HEK293 (cell line): ENCODE measurements around the gene BORCS5.

Source experiments
- CTCF ChIA-PET: fragments of 350-600 bp; formaldehyde crosslinking; extraction: SDS; loops from one replicate; lab custom pipeline; 2021; ENCODE audit warnings: antibody characterized with exemption; lab: Yijun Ruan, JAX
- POLR2A ChIA-PET: fragments of 300-600 bp; formaldehyde crosslinking; extraction: SDS; loops from one replicate; lab custom pipeline; 2020; ENCODE audit warnings: antibody characterized with exemption, inconsistent platforms; lab: Yijun Ruan, JAX
- H3K27ac ChIP-seq: fragments of 200-500 bp; sonication (Bioruptor generic); 2 replicates; pipeline ENCODE4 v1.5.1; 2014; ENCODE audit warnings: low read depth, low read length, control low read depth, inconsistent platforms; ENCODE audit errors: extremely low read depth
- H3K36me3 ChIP-seq, 2 experiments: fragments of 200-500 bp in 1 of 2; sonication (Bioruptor generic) in 1 of 2; 1 replicate in 1 of 2; 2 replicates in 1 of 2; pipeline ENCODE4 v1.5.1; 2014 to 2017; ENCODE audit warnings: inconsistent platforms in 2 of 2, low read length in 2 of 2; ENCODE audit not compliant: control insufficient read depth in 2 of 2, insufficient read depth in 1 of 2
- H3K4me1 ChIP-seq: fragments of 200-500 bp; sonication (Bioruptor generic); 2 replicates; pipeline ENCODE4 v1.5.1; 2014; ENCODE audit warnings: mild to moderate bottlenecking, low read length, inconsistent platforms; ENCODE audit not compliant: control insufficient read depth, insufficient read depth
- H3K4me3 ChIP-seq: 2 replicates; pipeline ENCODE4 v1.5.1; 2011; ENCODE audit warnings: low read depth, mild to moderate bottlenecking, control low read depth, low read length, moderate library complexity
- H3K9me3 ChIP-seq: fragments of 200-500 bp; sonication (Bioruptor generic); 2 replicates; pipeline ENCODE4 v1.5.1; 2014; ENCODE audit warnings: low read depth, low read length, inconsistent platforms; ENCODE audit not compliant: control insufficient read depth, insufficient read depth
- BCL11B ChIP-seq: fragments of 450-650 bp; formaldehyde crosslinking; IDR thresholded peaks from 2 replicates; pipeline ENCODE4 v1.5.1; 2016; ENCODE audit warnings: low read depth, missing biosample characterization, missing genetic modification characterization
- GLI4 ChIP-seq: fragments of 450-650 bp; formaldehyde crosslinking; IDR thresholded peaks from 2 replicates; pipeline ENCODE4 v1.5.1; 2016; ENCODE audit warnings: missing biosample characterization, missing genetic modification characterization
- KLF1 ChIP-seq: fragments of 450-650 bp; formaldehyde crosslinking; IDR thresholded peaks from 2 replicates; pipeline ENCODE4 v1.5.1; 2016; ENCODE audit warnings: missing biosample characterization, missing genetic modification characterization
- KLF16 ChIP-seq: fragments of 450-650 bp; formaldehyde crosslinking; IDR thresholded peaks from 2 replicates; pipeline ENCODE4 v1.5.1; 2017; ENCODE audit warnings: missing biosample characterization, missing genetic modification characterization
- OVOL3 ChIP-seq: fragments of 450-650 bp; formaldehyde crosslinking; IDR thresholded peaks from 2 replicates; pipeline ENCODE4 v1.5.1; 2016; ENCODE audit warnings: missing biosample characterization, missing genetic modification characterization
- SETDB1 ChIP-seq: IDR thresholded peaks from one replicate; pipeline ENCODE4 v1.6.1; 2017; ENCODE audit warnings: mild to moderate bottlenecking, low read length, moderate library complexity, mixed read lengths; ENCODE audit not compliant: insufficient read length
- SP2 ChIP-seq: fragments of 450-650 bp; formaldehyde crosslinking; IDR thresholded peaks from 2 replicates; pipeline ENCODE4 v1.5.1; 2016; ENCODE audit warnings: missing biosample characterization, missing genetic modification characterization
- SP7 ChIP-seq: fragments of 450-650 bp; formaldehyde crosslinking; IDR thresholded peaks from 2 replicates; pipeline ENCODE4 v1.5.1; 2016; ENCODE audit warnings: missing biosample characterization, missing genetic modification characterization
- YY1 ChIP-seq: fragments of 450-650 bp; formaldehyde crosslinking; IDR thresholded peaks from 2 replicates; pipeline ENCODE4 v1.5.1; 2018; ENCODE audit warnings: missing biosample characterization, missing genetic modification characterization
- ZNF112 ChIP-seq: fragments of 450-650 bp; formaldehyde crosslinking; IDR thresholded peaks from 2 replicates; pipeline ENCODE4 v1.5.0; 2017; ENCODE audit warnings: missing biosample characterization, missing genetic modification characterization
- ZNF121 ChIP-seq: fragments of 450-650 bp; formaldehyde crosslinking; IDR thresholded peaks from 2 replicates; pipeline ENCODE4 v1.5.1; 2016; ENCODE audit warnings: missing biosample characterization, missing genetic modification characterization
- ZNF140 ChIP-seq: fragments of 450-650 bp; formaldehyde crosslinking; IDR thresholded peaks from 2 replicates; pipeline ENCODE4 v1.5.1; 2016; ENCODE audit warnings: missing biosample characterization, missing genetic modification characterization
- ZNF157 ChIP-seq: fragments of 450-650 bp; formaldehyde crosslinking; IDR thresholded peaks from 2 replicates; pipeline ENCODE4 v1.5.1; 2016; ENCODE audit warnings: missing biosample characterization, missing genetic modification characterization
- ZNF175 ChIP-seq: fragments of 450-650 bp; formaldehyde crosslinking; IDR thresholded peaks from 2 replicates; pipeline ENCODE4 v1.5.1; 2016; ENCODE audit warnings: missing biosample characterization, missing genetic modification characterization
- ZNF24 ChIP-seq: fragments of 450-650 bp; formaldehyde crosslinking; IDR thresholded peaks from 2 replicates; pipeline ENCODE4 v1.5.1; 2016; ENCODE audit warnings: missing biosample characterization, missing genetic modification characterization
- ZNF248 ChIP-seq: fragments of 450-650 bp; formaldehyde crosslinking; IDR thresholded peaks from 2 replicates; pipeline ENCODE4 v1.5.1; 2017; ENCODE audit warnings: missing biosample characterization, missing genetic modification characterization
- ZNF350 ChIP-seq: fragments of 450-650 bp; formaldehyde crosslinking; IDR thresholded peaks from 2 replicates; pipeline ENCODE4 v1.5.0; 2017; ENCODE audit warnings: missing biosample characterization, mild to moderate bottlenecking, missing genetic modification characterization
- ZNF354C ChIP-seq: fragments of 450-650 bp; formaldehyde crosslinking; IDR thresholded peaks from 2 replicates; pipeline ENCODE4 v1.5.1; 2016; ENCODE audit warnings: missing biosample characterization, missing genetic modification characterization, low read depth, borderline replicate concordance
- ZNF366 ChIP-seq: fragments of 450-650 bp; formaldehyde crosslinking; conservative IDR thresholded peaks from 2 replicates; pipeline ENCODE4 v1.5.1; 2016; ENCODE audit warnings: missing biosample characterization, missing genetic modification characterization
- ZNF501 ChIP-seq: fragments of 450-650 bp; formaldehyde crosslinking; IDR thresholded peaks from 2 replicates; pipeline ENCODE4 v1.5.1; 2016; ENCODE audit warnings: missing biosample characterization, missing genetic modification characterization
- ZNF510 ChIP-seq: fragments of 450-650 bp; formaldehyde crosslinking; IDR thresholded peaks from 2 replicates; pipeline ENCODE4 v1.5.1; 2018; ENCODE audit warnings: mild to moderate bottlenecking, missing genetic modification characterization, missing biosample characterization; ENCODE audit not compliant: insufficient replicate concordance
- ZNF521 ChIP-seq: fragments of 450-650 bp; formaldehyde crosslinking; IDR thresholded peaks from 2 replicates; pipeline ENCODE4 v1.5.1; 2017; ENCODE audit warnings: missing biosample characterization, mild to moderate bottlenecking, missing genetic modification characterization
- ZNF561 ChIP-seq: fragments of 450-650 bp; IDR thresholded peaks from 2 replicates; pipeline ENCODE4 v1.5.1; 2018; ENCODE audit warnings: missing biosample characterization, missing genetic modification characterization, borderline replicate concordance
- ZNF596 ChIP-seq: fragments of 450-650 bp; IDR thresholded peaks from 2 replicates; pipeline ENCODE4 v1.5.0; 2018; ENCODE audit warnings: missing biosample characterization, mild to moderate bottlenecking, missing genetic modification characterization, moderate library complexity
- ZNF664 ChIP-seq: fragments of 450-650 bp; formaldehyde crosslinking; IDR thresholded peaks from 2 replicates; pipeline ENCODE4 v1.5.1; 2016; ENCODE audit warnings: missing biosample characterization, missing genetic modification characterization
- ZNF747 ChIP-seq: fragments of 450-650 bp; formaldehyde crosslinking; IDR thresholded peaks from 2 replicates; pipeline ENCODE4 v1.5.1; 2016; ENCODE audit warnings: missing biosample characterization, missing genetic modification characterization
- ZSCAN23 ChIP-seq: fragments of 450-650 bp; formaldehyde crosslinking; IDR thresholded peaks from 2 replicates; pipeline ENCODE4 v1.5.1; 2016; ENCODE audit warnings: missing biosample characterization, missing genetic modification characterization
- TF ChIP-seq, protein P1 (sequence below): fragments of 450-650 bp; formaldehyde crosslinking; IDR thresholded peaks from 2 replicates; pipeline ENCODE4 v1.5.1; 2016; ENCODE audit warnings: missing biosample characterization, missing genetic modification characterization
- TF ChIP-seq, protein P2 (sequence below): fragments of 450-650 bp; formaldehyde crosslinking; IDR thresholded peaks from 2 replicates; pipeline ENCODE4 v1.5.1; 2016; ENCODE audit warnings: missing biosample characterization, missing genetic modification characterization, borderline replicate concordance
- TF ChIP-seq, protein P3 (sequence below): fragments of 450-650 bp; formaldehyde crosslinking; IDR thresholded peaks from 2 replicates; pipeline ENCODE4 v1.5.1; 2016; ENCODE audit warnings: missing biosample characterization, missing genetic modification characterization

Gene BORCS5

DNA sequence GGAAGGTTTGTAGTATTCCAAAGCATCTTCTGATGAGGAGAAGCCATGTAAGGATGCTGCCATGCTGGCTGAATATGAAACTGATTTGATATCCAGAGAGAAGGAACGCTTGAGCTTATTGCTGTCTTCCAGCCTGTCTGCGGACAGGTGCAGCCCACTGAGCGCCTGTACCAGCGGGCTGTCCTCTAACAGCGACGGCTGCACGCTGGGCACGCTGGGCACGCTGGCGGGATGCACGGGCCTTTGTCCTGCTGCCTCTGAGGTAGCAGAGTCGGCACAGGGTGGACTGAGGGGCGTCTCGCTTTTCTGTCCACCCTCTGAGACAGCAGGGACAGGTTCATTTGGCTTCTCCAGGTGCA, 120.6 kb downstream of the BORCS5 start:
- H3K36me3 ChIP-seq, result peaks cover under 1 to 58% of the 10 kb centered on the region in 2 experiments; a peak in 2 of 3 replicates
- no peak overlapping the region for H3K4me3 ChIP-seq
- ChIA-PET CTCF (interaction anchor here (0.6 kb wide), 1 partner anchor 8 kb away, joined by 3 read pairs; no protein-coding TSS in a partner anchor), POLR2A (no interaction called here)
- H3K9me3 ChIP-seq, result no peaks in the 10 kb centered on the region
- H3K4me1 ChIP-seq, result no peaks in the 10 kb centered on the region
- TF ChIP-seq ZNF664 (tag by site-specific recombination) (no peak), ZNF175 (no peak), ZNF350 (tag by site-specific recombination) (no peak), ZNF157 (tag by site-specific recombination) (no peak), KLF16 (no peak), ZNF596 (tag by site-specific recombination) (no peak), ZNF354C (no peak), ZSCAN23 (tag by site-specific recombination) (no peak), ZNF747 (tag by site-specific recombination) (no peak), OVOL3 (tag by site-specific recombination) (no peak), ZNF24 (no peak), SETDB1 (no peak), YY1 (no peak), KLF1 (no peak), GLI4 (tag by site-specific recombination) (no peak), ZNF140 (tag by site-specific recombination) (no peak), ZNF112 (tag by site-specific recombination) (no peak), SP7 (tag by site-specific recombination) (no peak)
- TF ChIP-seq, protein P1, sequence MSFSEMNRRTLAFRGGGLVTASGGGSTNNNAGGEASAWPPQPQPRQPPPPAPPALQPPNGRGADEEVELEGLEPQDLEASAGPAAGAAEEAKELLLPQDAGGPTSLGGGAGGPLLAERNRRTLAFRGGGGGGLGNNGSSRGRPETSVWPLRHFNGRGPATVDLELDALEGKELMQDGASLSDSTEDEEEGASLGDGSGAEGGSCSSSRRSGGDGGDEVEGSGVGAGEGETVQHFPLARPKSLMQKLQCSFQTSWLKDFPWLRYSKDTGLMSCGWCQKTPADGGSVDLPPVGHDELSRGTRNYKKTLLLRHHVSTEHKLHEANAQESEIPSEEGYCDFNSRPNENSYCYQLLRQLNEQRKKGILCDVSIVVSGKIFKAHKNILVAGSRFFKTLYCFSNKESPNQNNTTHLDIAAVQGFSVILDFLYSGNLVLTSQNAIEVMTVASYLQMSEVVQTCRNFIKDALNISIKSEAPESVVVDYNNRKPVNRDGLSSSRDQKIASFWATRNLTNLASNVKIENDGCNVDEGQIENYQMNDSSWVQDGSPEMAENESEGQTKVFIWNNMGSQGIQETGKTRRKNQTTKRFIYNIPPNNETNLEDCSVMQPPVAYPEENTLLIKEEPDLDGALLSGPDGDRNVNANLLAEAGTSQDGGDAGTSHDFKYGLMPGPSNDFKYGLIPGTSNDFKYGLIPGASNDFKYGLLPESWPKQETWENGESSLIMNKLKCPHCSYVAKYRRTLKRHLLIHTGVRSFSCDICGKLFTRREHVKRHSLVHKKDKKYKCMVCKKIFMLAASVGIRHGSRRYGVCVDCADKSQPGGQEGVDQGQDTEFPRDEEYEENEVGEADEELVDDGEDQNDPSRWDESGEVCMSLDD (tag by site-specific recombination), result no peak
- TF ChIP-seq, all 188 proteins: peak for 0
- H3K27ac ChIP-seq, result no peak overlapping the region

DNA sequence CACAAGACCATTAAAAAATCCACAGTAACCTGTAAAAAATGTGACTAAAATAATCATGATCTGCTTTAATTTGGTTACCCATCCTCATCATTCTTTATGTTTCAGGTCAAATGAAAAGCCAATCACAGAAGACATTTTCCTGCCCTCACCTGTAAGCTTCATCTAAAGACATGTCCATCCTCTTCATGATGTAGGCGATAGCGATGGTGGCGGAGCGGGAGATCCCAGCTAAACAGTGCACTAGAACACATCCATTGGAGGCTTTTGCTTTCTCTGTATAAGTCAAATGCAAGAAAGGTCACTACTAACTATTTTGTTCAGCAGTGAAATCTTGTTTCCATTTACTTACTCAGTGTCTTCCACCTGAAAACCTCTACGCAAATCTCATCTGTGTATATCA, 123.2 kb downstream of the BORCS5 start:
- ChIA-PET POLR2A (interaction anchor here (1.0 kb wide), 1 partner anchor 53 kb away, joined by 3 read pairs; no protein-coding TSS in a partner anchor), CTCF (no interaction called here)
- H3K9me3 ChIP-seq, result no peaks in the 10 kb centered on the region
- H3K36me3 ChIP-seq, result peaks cover 4 to 58% of the 10 kb centered on the region in 2 experiments; a peak in 2 of 3 replicates
- H3K4me1 ChIP-seq, result no peaks in the 10 kb centered on the region
- no peak overlapping the region for H3K4me3 ChIP-seq
- H3K27ac ChIP-seq, result no peak overlapping the region
- TF ChIP-seq ZNF121 (tag by site-specific recombination) (no peak), ZNF561 (no peak), ZNF248 (no peak), ZNF510 (no peak), BCL11B (no peak), ZNF501 (no peak), ZSCAN23 (tag by site-specific recombination) (no peak), ZNF366 (tag by site-specific recombination) (no peak), ZNF521 (tag by site-specific recombination) (no peak), SP2 (tag by site-specific recombination) (no peak)
- TF ChIP-seq, protein P2, sequence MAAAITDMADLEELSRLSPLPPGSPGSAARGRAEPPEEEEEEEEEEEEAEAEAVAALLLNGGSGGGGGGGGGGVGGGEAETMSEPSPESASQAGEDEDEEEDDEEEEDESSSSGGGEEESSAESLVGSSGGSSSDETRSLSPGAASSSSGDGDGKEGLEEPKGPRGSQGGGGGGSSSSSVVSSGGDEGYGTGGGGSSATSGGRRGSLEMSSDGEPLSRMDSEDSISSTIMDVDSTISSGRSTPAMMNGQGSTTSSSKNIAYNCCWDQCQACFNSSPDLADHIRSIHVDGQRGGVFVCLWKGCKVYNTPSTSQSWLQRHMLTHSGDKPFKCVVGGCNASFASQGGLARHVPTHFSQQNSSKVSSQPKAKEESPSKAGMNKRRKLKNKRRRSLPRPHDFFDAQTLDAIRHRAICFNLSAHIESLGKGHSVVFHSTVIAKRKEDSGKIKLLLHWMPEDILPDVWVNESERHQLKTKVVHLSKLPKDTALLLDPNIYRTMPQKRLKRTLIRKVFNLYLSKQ (tag by site-specific recombination), result no peak
- TF ChIP-seq, protein P3, sequence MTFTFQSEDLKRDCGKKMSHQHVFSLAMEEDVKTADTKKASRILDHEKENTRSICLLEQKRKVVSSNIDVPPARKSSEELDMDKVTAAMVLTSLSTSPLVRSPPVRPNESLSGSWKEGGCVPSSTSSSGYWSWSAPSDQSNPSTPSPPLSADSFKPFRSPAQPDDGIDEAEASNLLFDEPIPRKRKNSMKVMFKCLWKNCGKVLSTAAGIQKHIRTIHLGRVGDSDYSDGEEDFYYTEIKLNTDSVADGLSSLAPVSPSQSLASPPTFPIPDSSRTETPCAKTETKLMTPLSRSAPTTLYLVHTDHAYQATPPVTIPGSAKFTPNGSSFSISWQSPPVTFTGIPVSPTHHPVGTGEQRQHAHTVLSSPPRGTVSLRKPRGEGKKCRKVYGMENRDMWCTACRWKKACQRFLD, result no peak
